ENCODE results near the gene ETS1. TPM values are rescaled to one million over a fixed set of nuclear protein-coding genes. Genes with fewer than 3 reads are reported as not detected.

ETS1 gene
- total RNA-seq, 6 experiments from 2014 or later = 55.2 to 78.6 (median 73.2) TPM

- Mint-ChIP-seq H3K9me3 (no peaks in the 10 kb centered on the region), H3K4me3 (no peak overlapping the region), H3K27ac (no peak overlapping the region), H3K27me3 (ENCODE audit: insufficient read depth) (peaks cover 5% of the 10 kb centered on the region; the same call in 1 of the 2 replicates), H3K4me1 (ENCODE audit: low read depth) (peaks cover 53% of the 10 kb centered on the region), H3K36me3 (ENCODE audit: low read depth) (no peaks in the 10 kb centered on the region)
- TF ChIP-seq, protein P1, sequence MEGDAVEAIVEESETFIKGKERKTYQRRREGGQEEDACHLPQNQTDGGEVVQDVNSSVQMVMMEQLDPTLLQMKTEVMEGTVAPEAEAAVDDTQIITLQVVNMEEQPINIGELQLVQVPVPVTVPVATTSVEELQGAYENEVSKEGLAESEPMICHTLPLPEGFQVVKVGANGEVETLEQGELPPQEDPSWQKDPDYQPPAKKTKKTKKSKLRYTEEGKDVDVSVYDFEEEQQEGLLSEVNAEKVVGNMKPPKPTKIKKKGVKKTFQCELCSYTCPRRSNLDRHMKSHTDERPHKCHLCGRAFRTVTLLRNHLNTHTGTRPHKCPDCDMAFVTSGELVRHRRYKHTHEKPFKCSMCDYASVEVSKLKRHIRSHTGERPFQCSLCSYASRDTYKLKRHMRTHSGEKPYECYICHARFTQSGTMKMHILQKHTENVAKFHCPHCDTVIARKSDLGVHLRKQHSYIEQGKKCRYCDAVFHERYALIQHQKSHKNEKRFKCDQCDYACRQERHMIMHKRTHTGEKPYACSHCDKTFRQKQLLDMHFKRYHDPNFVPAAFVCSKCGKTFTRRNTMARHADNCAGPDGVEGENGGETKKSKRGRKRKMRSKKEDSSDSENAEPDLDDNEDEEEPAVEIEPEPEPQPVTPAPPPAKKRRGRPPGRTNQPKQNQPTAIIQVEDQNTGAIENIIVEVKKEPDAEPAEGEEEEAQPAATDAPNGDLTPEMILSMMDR (IDR thresholded peaks at IDR 0.05) = no peak
- DNase-seq = peak; percentile 55
Observed at GRCh38 chr11:128579798-128580504, 7.4 kb downstream of the ETS1 start.

DNA sequence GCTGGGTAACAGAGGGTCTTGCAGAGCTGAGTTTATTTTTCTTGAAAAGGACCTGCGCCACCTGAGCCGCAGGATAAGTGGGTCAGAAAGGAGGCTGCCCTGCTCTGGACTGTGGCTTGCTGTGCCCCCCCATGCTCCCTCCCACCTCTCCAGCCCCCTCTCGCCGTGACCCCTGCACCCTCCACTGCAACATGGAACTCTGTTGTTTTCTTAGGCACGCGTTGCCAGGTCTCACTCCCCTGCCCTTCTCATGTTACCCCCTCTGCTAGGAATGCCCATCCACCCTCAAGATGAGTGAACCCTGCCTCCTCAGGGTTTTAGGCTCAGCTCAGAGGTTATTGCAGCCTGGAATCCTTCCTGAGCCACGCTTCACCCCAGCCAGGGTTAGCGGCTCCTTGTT lies 10.8 kb downstream of the ETS1 start:
- TF ChIP-seq, protein P1 (IDR thresholded peaks at IDR 0.05) = no peak
- no peak for DNase-seq
- Mint-ChIP-seq H3K4me1 (ENCODE audit: low read depth) (peaks cover 31% of the 10 kb centered on the region), H3K4me3 (no peak overlapping the region), H3K27ac (no peak overlapping the region), H3K36me3 (ENCODE audit: low read depth) (no peaks in the 10 kb centered on the region), H3K9me3 (no peaks in the 10 kb centered on the region), H3K27me3 (ENCODE audit: insufficient read depth) (peaks cover 2% of the 10 kb centered on the region; the same call in 1 of the 2 replicates)

GRCh38 chr11:128575961-128576350 lies 11.4 kb downstream of the ETS1 start:
- TF ChIP-seq, protein P1 (IDR thresholded peaks at IDR 0.05) = no peak
- Mint-ChIP-seq H3K4me3 (no peak overlapping the region), H3K27ac (no peak overlapping the region), H3K36me3 (ENCODE audit: low read depth) (no peaks in the 10 kb centered on the region), H3K4me1 (ENCODE audit: low read depth) (peaks cover 28% of the 10 kb centered on the region), H3K27me3 (ENCODE audit: insufficient read depth) (peaks cover 2% of the 10 kb centered on the region; the same call in 1 of the 2 replicates), H3K9me3 (no peaks in the 10 kb centered on the region)
- no peak for DNase-seq

DNA sequence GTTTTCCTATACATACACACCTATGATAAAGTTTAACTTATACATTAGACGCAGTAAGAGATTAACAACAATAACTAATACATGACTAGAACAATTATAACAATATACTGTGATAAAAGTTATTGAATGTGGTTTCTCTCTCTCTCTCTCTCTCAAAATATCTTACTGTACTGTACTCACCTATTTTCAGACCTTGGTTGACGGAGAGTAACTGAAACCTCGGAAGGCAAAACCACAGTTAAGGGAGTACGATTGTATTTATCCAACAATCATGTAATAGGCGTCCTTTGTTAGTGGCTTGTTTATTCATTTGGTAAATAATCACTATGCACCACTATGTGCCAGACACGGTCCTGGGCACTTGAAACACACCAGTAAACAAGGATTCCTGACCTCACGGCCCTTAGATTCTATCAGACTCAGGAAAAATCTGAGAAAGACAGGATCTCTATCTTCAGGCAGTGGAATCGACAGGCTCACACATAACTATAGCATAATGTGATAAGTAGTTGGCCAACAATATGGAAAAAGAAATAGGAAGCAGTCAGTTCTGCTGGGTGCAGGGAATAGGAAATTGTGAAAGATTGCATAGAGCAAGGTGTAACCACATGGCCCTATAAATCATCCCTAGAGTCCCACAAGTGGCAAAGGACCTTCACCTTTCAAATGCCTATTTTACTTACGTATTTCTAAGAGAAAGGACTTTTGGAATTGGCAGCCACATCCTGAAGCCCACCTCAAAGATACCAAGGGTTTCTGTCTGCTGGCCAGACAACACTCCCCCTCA lies 12.0 kb downstream of the ETS1 start:
- H3K4me3 Mint-ChIP-seq = no peak overlapping the region
- peaks cover 2% of the 10 kb centered on the region; the same call in 1 of the 2 replicates for H3K27me3 Mint-ChIP-seq (ENCODE audit: insufficient read depth)
- no peaks in the 10 kb centered on the region for H3K9me3 Mint-ChIP-seq
- no peak for DNase-seq
- peaks cover 22% of the 10 kb centered on the region for H3K4me1 Mint-ChIP-seq (ENCODE audit: low read depth)
- H3K36me3 Mint-ChIP-seq (ENCODE audit: low read depth) = no peaks in the 10 kb centered on the region
- TF ChIP-seq, protein P1 (IDR thresholded peaks at IDR 0.05) = no peak
- no peak overlapping the region for H3K27ac Mint-ChIP-seq

- H3K9me3 Mint-ChIP-seq = no peaks in the 10 kb centered on the region
- TF ChIP-seq, protein P1 (IDR thresholded peaks at IDR 0.05) = no peak
Observed at GRCh38 chr11:128574576-128575011, 12.8 kb downstream of the ETS1 start.

More at GRCh38 chr11:128574576-128575011, 12.8 kb downstream of the ETS1 start:
- no peaks in the 10 kb centered on the region for H3K36me3 Mint-ChIP-seq (ENCODE audit: low read depth)
- no peak overlapping the region for H3K27ac Mint-ChIP-seq
- DNase-seq = peak; percentile 23
- H3K4me3 Mint-ChIP-seq = no peak overlapping the region
- peaks cover 14% of the 10 kb centered on the region for H3K4me1 Mint-ChIP-seq (ENCODE audit: low read depth)
- H3K27me3 Mint-ChIP-seq (ENCODE audit: insufficient read depth) = peaks cover 2% of the 10 kb centered on the region; the same call in 1 of the 2 replicates
